NT2/D1 (cell line): ENCODE measurements around the gene SLC41A3.

Experiments
- DNase-seq: peaks from one replicate; pipeline ENCODE4 v3.0.0-alpha.2; 2011; ENCODE audit warnings: low read depth, low spot score
- H3K27me3 ChIP-seq: 2 replicates; pipeline ENCODE4 v1.6.0; 2011; ENCODE audit warnings: mild to moderate bottlenecking; ENCODE audit not compliant: insufficient read length, insufficient read depth
- H3K36me3 ChIP-seq: 2 replicates; pipeline ENCODE4 v1.6.1; 2011; ENCODE audit warnings: mild to moderate bottlenecking, low read length, mixed read lengths; ENCODE audit not compliant: insufficient read depth, insufficient read length
- H3K4me1 ChIP-seq: 2 replicates; pipeline ENCODE4 v1.5.1; 2011; ENCODE audit not compliant: insufficient read depth, insufficient read length
- H3K4me3 ChIP-seq: 2 replicates; pipeline ENCODE4 v1.5.1; 2011; ENCODE audit warnings: low read depth; ENCODE audit not compliant: insufficient read length
- H3K9ac ChIP-seq: 2 replicates; pipeline ENCODE4 v1.6.0; 2011; ENCODE audit warnings: low read depth; ENCODE audit not compliant: insufficient read length
- H3K9me3 ChIP-seq: 2 replicates; pipeline ENCODE4 v1.5.1; 2011; ENCODE audit warnings: mild to moderate bottlenecking, low read length; ENCODE audit not compliant: insufficient read depth
- SUZ12 ChIP-seq: IDR thresholded peaks from 2 replicates; pipeline ENCODE4 v1.6.1; 2011; ENCODE audit not compliant: insufficient read length, insufficient read depth; ENCODE audit errors: extremely low read depth
- YY1 ChIP-seq: IDR thresholded peaks from 2 replicates; pipeline ENCODE4 v1.6.1; 2011; ENCODE audit not compliant: insufficient read length, insufficient read depth
- ZNF274 ChIP-seq: IDR thresholded peaks from 2 replicates; pipeline ENCODE4 v1.6.1; 2011; ENCODE audit warnings: mild to moderate bottlenecking, low read depth, low read length

SLC41A3 gene

DNA sequence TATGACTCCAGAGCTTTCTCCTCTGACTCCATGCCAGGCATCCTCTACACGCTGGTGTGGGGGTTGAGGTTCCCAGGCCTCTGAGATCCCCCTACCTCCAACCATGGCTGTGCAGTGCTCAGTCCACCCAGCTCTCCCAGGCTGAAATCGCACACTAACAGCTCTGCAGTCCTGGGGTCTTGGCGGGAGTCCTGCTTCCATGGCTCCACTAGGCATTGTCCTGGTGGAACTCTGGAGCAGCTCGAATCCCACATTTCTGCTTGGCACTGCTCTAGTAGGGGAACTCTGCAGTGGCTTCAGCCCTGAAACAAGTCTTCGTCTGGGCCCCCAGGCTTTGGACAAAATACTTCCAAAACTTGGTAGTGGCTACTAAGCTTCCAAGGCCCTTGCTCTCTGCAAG lies 64.2 kb downstream of the SLC41A3 start:
- DNase-seq = no peak
- TF ChIP-seq YY1 (no peak), ZNF274 (no peak), SUZ12 (no peak)

DNA sequence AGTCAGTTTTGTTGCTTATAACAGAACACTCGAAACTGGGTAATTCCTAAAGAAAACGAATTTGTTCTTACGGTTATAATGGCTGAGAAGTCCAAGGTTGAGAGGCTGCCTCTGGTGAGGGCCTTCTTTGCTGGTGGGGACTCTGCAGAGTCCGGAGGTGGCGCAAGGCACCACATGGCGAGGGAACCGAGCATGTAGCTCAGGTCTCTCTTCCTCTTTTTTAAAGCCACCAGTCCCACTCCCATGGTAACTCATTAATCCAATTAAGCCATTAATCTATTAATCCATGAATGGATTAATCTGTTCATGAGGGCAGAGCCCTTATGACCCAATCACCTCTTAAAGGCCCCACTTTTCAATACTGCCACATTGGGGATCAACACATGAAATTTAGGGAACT lies 64.9 kb downstream of the SLC41A3 start:
- no peak overlapping the region for H3K9ac ChIP-seq
- H3K4me1 ChIP-seq = peaks cover 4% of the 10 kb centered on the region
- DNase-seq = no peak
- peaks cover 22% of the 10 kb centered on the region for H3K36me3 ChIP-seq
- no peak for TF ChIP-seq ZNF274
- TF ChIP-seq SUZ12 = no peak
- no peak for TF ChIP-seq YY1
- H3K9me3 ChIP-seq = no peaks in the 10 kb centered on the region
- no peak overlapping the region for H3K4me3 ChIP-seq
- H3K27me3 ChIP-seq = no peaks in the 10 kb centered on the region

More for the DNA sequence above, 64.2 kb downstream of the SLC41A3 start:
- Histone ChIP-seq H3K9me3 (no peaks in the 10 kb centered on the region), H3K36me3 (peaks cover 24% of the 10 kb centered on the region), H3K9ac (no peak overlapping the region), H3K4me3 (no peak overlapping the region), H3K4me1 (no peaks in the 10 kb centered on the region), H3K27me3 (no peaks in the 10 kb centered on the region)

DNA sequence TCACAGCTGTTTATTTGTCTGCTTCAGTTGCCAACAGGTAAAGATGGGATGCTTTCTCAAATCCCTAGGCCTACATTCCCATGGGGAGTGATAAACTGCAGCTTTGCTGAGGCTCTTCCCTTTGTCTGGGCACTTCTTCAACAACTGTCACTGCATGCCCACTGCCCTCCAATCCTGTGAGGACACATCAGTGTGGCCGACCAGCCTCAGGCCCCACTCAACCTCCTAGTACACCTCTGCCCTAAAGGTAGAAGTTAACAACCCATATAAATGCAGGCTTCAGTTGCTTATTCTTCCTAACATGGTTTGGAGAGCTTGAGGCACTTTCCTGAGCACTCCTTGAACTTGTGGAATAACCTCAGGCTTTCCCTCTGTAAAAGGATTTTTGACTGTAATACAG lies 65.4 kb downstream of the SLC41A3 start:
- no peak for DNase-seq
- Histone ChIP-seq H3K36me3 (peaks cover 22% of the 10 kb centered on the region), H3K9ac (no peak overlapping the region), H3K4me1 (peaks cover 4% of the 10 kb centered on the region), H3K27me3 (no peaks in the 10 kb centered on the region), H3K9me3 (no peaks in the 10 kb centered on the region), H3K4me3 (no peak overlapping the region)
- TF ChIP-seq YY1 (no peak), ZNF274 (no peak), SUZ12 (no peak)

DNA sequence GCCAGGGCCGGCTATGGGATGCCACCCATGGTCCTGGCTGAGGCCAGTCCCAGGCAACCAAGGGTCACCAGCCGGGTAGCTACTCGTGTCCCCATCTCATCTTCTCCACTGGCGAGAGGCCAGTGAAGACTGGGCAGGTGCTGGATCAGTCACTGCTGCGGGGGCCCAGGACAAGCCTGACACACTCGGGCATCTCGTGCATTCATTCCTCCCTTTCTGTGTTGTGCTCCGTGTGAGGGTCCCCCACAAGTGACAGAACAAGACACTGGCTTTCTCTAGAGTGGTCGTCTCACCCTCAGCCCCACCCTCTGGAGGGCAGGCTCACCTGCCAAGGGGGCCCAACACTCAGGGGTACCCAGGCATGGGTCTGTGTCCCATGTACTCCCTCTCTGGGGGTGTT lies 66.6 kb downstream of the SLC41A3 start:
- no peak overlapping the region for H3K4me3 ChIP-seq
- H3K36me3 ChIP-seq = peaks cover 16% of the 10 kb centered on the region
- no peak for DNase-seq
- H3K9me3 ChIP-seq = no peaks in the 10 kb centered on the region
- H3K4me1 ChIP-seq = peaks cover 4% of the 10 kb centered on the region
- TF ChIP-seq SUZ12 (no peak), ZNF274 (no peak), YY1 (no peak)
- H3K9ac ChIP-seq = no peak overlapping the region
- H3K27me3 ChIP-seq = no peaks in the 10 kb centered on the region

DNA sequence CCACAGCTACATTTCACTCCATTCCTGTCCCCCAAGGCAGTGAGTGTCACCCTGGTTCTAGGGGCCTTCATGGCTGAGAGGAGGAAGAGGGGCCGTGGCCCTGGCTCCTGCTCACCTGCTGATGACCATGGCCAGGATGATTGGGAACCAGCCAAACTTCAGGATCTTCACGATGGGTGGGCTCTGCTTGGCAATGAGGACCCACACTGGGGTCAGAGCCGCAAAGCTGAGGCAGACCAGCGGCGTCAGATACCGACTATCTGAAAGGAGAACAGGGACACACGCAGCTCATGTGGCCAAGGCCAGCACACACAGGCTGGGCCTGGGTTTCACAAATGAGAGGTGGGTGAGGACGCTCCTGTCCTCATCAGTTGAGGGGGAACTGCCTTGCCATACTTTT lies 67.3 kb downstream of the SLC41A3 start:
- H3K9ac ChIP-seq = no peak overlapping the region
- DNase-seq = no peak
- H3K9me3 ChIP-seq = no peaks in the 10 kb centered on the region
- peaks cover 18% of the 10 kb centered on the region for H3K36me3 ChIP-seq
- no peaks in the 10 kb centered on the region for H3K27me3 ChIP-seq
- TF ChIP-seq YY1 = no peak
- TF ChIP-seq ZNF274 = no peak
- no peak for TF ChIP-seq SUZ12
- H3K4me3 ChIP-seq = no peak overlapping the region
- peaks cover 4% of the 10 kb centered on the region for H3K4me1 ChIP-seq

DNA sequence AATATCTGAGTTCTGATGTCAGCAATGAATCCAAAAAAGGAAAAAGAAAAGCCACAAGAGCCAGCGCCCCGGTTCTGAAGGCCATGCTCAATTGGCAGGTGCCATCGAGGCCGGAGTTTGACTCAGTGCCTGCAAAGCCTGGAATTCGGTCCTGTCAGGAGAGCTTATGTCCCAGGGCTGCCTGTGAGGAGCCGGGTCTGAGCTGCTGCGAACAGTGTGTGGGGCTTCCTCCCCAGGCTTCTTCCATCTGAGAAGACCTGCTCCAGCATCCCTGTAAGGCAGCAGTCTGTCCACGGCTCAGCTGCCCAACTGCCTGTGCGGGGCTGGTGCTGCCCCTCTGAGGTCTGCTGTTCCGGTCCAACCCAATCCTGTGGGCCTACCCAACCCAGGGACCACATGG lies 68.8 kb downstream of the SLC41A3 start:
- Histone ChIP-seq H3K9ac (no peak overlapping the region), H3K4me1 (peaks cover 4% of the 10 kb centered on the region), H3K27me3 (no peaks in the 10 kb centered on the region), H3K4me3 (no peak overlapping the region), H3K36me3 (peaks cover 21% of the 10 kb centered on the region), H3K9me3 (no peaks in the 10 kb centered on the region)
- no peak for TF ChIP-seq YY1
- no peak for TF ChIP-seq ZNF274
- no peak for TF ChIP-seq SUZ12
- DNase-seq = no peak

DNA sequence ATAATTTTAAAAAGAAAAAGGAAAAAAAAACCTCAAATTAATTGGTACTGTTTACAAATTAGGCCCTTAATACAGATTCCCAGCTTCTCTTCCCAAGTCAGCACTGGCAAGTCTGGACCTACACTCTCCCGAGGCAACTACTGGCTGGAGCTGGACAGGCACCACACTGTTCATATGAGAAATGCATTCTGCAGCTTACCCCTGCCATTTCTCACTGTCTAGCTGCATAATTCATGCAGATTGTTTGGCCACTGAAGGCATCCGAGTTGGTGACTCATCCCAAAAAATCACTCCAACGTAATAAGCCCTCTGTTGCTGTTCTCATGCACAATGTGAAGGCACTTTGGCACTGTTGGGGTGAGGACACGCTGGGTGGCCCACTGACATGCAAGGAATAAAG lies 69.7 kb downstream of the SLC41A3 start:
- Histone ChIP-seq H3K9ac (no peak overlapping the region), H3K36me3 (peaks cover 21% of the 10 kb centered on the region), H3K9me3 (no peaks in the 10 kb centered on the region), H3K4me1 (peaks cover 4% of the 10 kb centered on the region), H3K27me3 (no peaks in the 10 kb centered on the region), H3K4me3 (no peak overlapping the region)
- no peak for DNase-seq
- TF ChIP-seq ZNF274 = no peak
- no peak for TF ChIP-seq YY1
- no peak for TF ChIP-seq SUZ12

DNA sequence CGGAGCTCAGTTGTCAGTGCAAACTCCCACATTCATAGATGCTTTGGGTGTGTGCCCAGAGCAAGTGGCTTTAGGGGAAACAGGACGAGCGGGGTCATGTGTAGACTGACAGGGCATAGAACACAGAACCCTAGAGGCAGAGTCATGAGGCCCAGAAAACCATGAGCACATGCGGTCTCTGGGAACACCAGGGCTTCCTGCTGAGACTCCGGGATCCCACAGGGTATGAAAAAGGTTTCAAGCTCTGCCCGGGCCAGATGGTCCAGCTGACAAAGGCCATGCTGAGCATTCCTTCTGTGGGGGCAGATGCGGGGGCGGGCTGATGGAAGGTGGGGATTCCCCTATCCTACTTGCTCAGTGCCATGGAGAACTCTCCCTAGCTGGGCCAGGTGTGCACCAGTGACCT lies 70.2 kb downstream of the SLC41A3 start:
- no peaks in the 10 kb centered on the region for H3K27me3 ChIP-seq
- H3K9ac ChIP-seq = no peak overlapping the region
- H3K4me3 ChIP-seq = no peak overlapping the region
- H3K4me1 ChIP-seq = peaks cover 4% of the 10 kb centered on the region
- no peak for DNase-seq
- no peaks in the 10 kb centered on the region for H3K9me3 ChIP-seq
- no peak for TF ChIP-seq YY1
- no peak for TF ChIP-seq ZNF274
- peaks cover 21% of the 10 kb centered on the region for H3K36me3 ChIP-seq
